GM15510 (cell line): ENCODE measurements around the gene EIF3A.
A peak's percentile ranks its signal among the peaks of the same experiment; 100 is the strongest.

ENCODE experiments used
- POLR2A ChIP-seq: IDR thresholded peaks from 3 replicates; pipeline ENCODE4 v1.6.1; 2011; ENCODE audit warnings: borderline replicate concordance; ENCODE audit not compliant: insufficient read length; ENCODE audit errors: extremely low read depth

The EIF3A gene

GRCh38 chr10:119103903-119104653, 23.5 kb upstream of the EIF3A start, which contains the start of gene DENND10:
Gene DENND10 (plus strand): TSS chr10:119104113. CDS start chr10:119104143, 30 bp downstream.
- peak; percentile 90 for TF ChIP-seq POLR2A

DNA sequence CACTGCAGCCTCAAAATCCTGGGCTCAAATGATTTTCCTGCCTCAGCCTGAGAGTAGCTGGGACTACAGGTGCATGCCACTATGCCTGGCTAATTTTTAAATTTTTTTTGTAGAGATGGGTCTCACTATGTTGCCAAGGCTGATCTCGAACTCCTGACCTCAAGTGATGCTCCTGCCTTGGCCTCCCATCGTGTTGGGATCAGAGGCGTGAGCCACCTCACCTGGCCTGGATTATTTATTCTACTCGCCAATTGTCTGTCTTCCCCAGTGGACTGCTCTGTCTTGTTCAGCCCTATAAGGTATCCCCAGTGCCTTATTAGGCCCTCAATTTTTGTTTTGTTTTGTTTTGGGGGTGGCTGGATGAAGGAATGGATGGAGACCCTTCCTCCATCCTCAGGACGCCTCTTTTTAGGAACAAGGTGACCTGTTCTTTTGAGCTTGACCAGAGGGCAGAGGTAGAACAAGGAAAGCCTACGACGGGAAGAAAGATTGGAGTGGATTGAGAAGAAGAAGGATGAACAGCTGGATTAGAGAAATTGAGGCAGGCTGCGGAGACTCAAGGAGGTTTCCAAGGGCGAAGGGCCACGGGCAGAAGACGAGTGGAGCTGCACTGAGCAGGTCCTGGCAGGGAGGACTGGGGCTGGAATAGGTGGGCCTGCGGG, 22.8 kb upstream of the EIF3A start:
- TF ChIP-seq POLR2A: no peak

DNA sequence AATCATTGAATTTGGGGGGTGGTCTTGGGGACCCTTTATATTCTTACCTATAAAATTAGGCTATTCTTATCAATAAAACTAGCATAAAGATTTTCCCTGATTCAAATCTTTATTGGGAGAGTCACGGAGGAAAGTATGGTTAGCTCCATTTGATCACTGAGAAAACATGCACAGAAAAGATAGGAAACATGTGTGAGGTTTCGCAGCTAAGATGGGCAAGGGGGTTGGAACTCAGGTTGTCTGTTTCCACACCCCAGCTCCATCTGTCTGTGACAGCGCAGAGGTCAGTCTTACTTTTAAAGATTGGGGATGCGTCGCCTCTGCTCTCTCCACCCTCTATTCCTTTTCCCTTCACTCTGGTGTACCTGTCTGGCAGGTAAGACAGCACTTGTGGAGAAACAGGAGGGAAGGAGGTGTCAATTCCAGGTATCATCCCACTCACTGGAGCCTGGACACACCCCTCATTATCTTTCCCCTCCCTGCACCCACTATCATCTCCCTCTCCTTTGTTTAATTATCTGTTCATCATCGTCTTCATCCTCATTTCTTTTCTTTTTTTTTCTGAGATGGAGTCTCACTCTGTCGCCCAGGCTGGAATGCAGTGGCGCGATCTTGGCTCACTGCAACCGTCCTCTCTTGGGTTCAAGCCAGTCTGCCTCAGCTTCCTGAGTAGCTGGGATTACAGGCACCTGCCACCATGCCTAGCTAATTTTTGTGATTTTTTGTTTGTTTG, 20.9 kb upstream of the EIF3A start:
- TF ChIP-seq POLR2A: no peak

- no peak for TF ChIP-seq POLR2A
Observed at GRCh38 chr10:119100434-119101238, 20.0 kb upstream of the EIF3A start.

DNA sequence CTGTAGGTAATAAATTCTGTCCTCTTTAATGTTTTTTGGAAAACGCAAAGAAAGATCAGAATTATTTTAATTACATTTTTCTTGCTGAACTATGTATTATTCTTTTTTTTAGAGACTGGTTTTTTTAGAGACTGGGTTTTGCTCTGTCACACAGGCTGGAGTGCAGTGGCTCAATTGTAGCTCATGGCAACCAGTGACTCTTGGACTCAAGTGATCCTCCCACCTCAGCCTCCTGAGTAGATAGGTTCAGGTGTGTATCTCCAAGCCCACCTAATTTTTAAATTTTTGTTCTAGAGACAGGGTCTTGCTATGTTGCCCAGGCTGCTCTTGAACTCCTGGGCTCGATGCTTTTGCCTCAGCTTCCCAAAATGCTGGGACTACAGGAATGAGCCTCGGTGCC, 18.0 kb upstream of the EIF3A start:
- TF ChIP-seq POLR2A: no peak

- TF ChIP-seq POLR2A: no peak
Observed at GRCh38 chr10:119095640-119096039, 15.0 kb upstream of the EIF3A start.

DNA sequence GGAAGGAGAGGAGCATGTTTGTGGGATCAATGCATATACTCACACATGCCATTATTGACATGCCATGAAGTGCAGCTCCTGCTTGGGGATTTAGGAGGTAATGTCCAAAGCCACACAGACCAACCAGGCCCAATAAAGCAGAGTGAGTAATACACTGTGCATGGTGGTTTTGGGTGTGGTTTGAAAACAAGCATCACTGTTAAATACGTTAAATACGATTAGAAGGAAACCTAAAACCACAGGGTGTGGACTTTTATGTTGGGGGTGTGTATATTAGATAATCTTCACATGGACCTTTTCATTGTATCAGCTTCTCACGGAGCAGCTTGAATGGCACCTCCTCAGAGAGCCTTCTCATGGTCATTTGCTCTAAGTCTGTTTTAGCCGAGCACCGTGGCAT, 10.4 kb upstream of the EIF3A start:
- no peak for TF ChIP-seq POLR2A

- TF ChIP-seq POLR2A: no peak
Observed at GRCh38 chr10:119090026-119090795, 9.6 kb upstream of the EIF3A start.

DNA sequence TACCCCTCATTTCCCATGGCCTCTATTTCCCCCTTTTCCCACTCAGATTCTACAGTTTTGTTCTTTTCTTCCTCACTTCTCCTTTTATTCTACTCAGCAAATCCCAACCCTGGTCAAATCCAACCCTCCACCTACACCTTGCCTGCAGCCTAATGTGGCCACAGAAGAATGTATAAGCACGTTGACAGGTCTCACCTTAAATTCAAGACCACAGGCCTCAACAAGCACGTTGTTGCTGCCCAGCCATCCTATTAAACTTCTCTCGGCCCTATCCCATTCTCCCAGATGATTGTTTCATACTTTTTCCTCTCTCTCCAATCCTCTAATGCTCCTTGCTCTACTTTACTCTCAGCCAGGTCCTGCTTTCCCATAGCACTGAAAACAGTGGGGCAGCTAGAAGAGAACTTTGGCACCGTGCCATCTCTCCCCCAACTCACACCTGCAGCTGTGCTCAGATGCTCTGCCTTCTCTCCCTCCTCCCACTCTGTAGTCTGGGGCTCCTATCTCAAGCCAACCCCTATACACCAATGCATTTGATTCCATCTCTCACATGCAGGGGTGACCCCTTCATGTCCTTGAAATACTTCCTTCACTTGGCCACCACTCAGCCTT, 6.8 kb upstream of the EIF3A start:
- TF ChIP-seq POLR2A: no peak

GRCh38 chr10:119084896-119085295, 4.3 kb upstream of the EIF3A start:
- no peak for TF ChIP-seq POLR2A

GRCh38 chr10:119079599-119080520, 757 bp downstream of the EIF3A start:
- TF ChIP-seq POLR2A: peak; percentile 41

- TF ChIP-seq POLR2A: no peak
Observed at GRCh38 chr10:119078422-119079179, 2.0 kb downstream of the EIF3A start.
